H1 (cell line): Measurements from ENCODE around the gene CA9. TPM values are rescaled to one million over a fixed set of nuclear protein-coding genes. Genes with fewer than 3 reads are reported as not detected.
A peak's percentile ranks its signal among the peaks of the same experiment; 100 is the strongest.

Source experiments
- CTCF ChIA-PET: fragments of 300-600 bp; sonication (Branson Sonifier 250); formaldehyde crosslinking; loops from one replicate; lab custom pipeline; 2021; ENCODE audit not compliant: partially characterized antibody; lab: Charles Lee
- POLR2A ChIA-PET: fragments of 300-600 bp; sonication (Branson Sonifier 250); formaldehyde crosslinking; loops from one replicate; lab custom pipeline; 2021; ENCODE audit warnings: inconsistent platforms; ENCODE audit not compliant: partially characterized antibody; lab: Charles Lee
- DNase-seq, 2 experiments: peaks; one replicate each; pipeline versions ENCODE4 v3.0.0 to v3.0.0-alpha.2; 2010 to 2022; ENCODE audit warnings: low spot score in 2 of 2, low read depth in 1 of 2, mixed read lengths in 1 of 2
- FAIRE-seq: peaks from 2 replicates; lab custom pipeline; 2011; peaks lifted over from hg19 to GRCh38; lab: Jason Lieb, UNC
- H2AFZ ChIP-seq: 2 replicates; pipeline ENCODE4 v1.8.1; 2012; ENCODE audit warnings: low read length, inconsistent platforms
- H2AK5ac ChIP-seq: 2 replicates; pipeline ENCODE4 v1.6.1; 2013; ENCODE audit warnings: low read depth, low read length
- H2BK120ac ChIP-seq: replicated peaks from 2 replicates; pipeline ENCODE3; 2013; ENCODE audit warnings: low read depth, low read length, inconsistent platforms
- H2BK12ac ChIP-seq: 2 replicates; pipeline ENCODE4 v1.6.1; 2013; ENCODE audit warnings: low read depth, low read length
- H2BK15ac ChIP-seq: 2 replicates; pipeline ENCODE4 v1.6.1; 2013; ENCODE audit warnings: low read length
- H2BK20ac ChIP-seq: 2 replicates; pipeline ENCODE4 v1.6.1; 2013; ENCODE audit warnings: low read length
- H2BK5ac ChIP-seq: 2 replicates; pipeline ENCODE4 v1.6.1; 2013; ENCODE audit warnings: low read depth, low read length
- H3K14ac ChIP-seq: 2 replicates; pipeline ENCODE4 v1.6.1; 2013; ENCODE audit warnings: inconsistent platforms; ENCODE audit not compliant: insufficient read length
- H3K18ac ChIP-seq: 2 replicates; pipeline ENCODE4 v1.6.1; 2013; ENCODE audit warnings: low read length; ENCODE audit errors: extremely low read depth
- H3K23ac ChIP-seq: 2 replicates; pipeline ENCODE4 v1.6.1; 2013; ENCODE audit warnings: inconsistent platforms; ENCODE audit not compliant: insufficient read length
- H3K23me2 ChIP-seq: 2 replicates; pipeline ENCODE4 v1.6.1; 2013; ENCODE audit warnings: low read depth, low read length
- H3K27ac ChIP-seq: 2 replicates; pipeline ENCODE4 v1.6.1; 2011; ENCODE audit warnings: low read depth, low read length, inconsistent platforms
- H3K27me3 ChIP-seq, 4 experiments: replicated peaks in 1 of 4; 1 replicate in 1 of 4; 2 replicates in 3 of 4; pipeline versions ENCODE4 v1.6.1 to v1.8.1; 2011 to 2013; ENCODE audit warnings: low read length in 3 of 4, mild to moderate bottlenecking in 3 of 4, inconsistent platforms in 2 of 4, mixed read lengths in 2 of 4, moderate library complexity in 1 of 4; ENCODE audit not compliant: control insufficient read depth in 3 of 4, insufficient read depth in 3 of 4; ENCODE audit errors: extremely low read depth in 1 of 4
- H3K36me3 ChIP-seq, 4 experiments: 2 replicates each; pipeline versions ENCODE4 v1.6.1 to v1.8.1; 2011 to 2013; ENCODE audit warnings: mild to moderate bottlenecking in 4 of 4, low read length in 3 of 4, moderate library complexity in 2 of 4, control low read depth in 1 of 4, inconsistent platforms in 1 of 4; ENCODE audit not compliant: insufficient read depth in 4 of 4, control insufficient read depth in 2 of 4
- H3K4ac ChIP-seq: replicated peaks from 2 replicates; pipeline ENCODE3; 2013; ENCODE audit warnings: low read length, low read depth, mixed read lengths, inconsistent platforms; ENCODE audit not compliant: insufficient read length
- H3K4me1 ChIP-seq, 4 experiments: replicated peaks in 1 of 4; 1 replicate in 1 of 4; 2 replicates in 3 of 4; pipeline versions ENCODE4 v1.6.1 to v1.8.1; 2011 to 2013; ENCODE audit warnings: low read length in 3 of 4, inconsistent platforms in 2 of 4, mixed read lengths in 1 of 4; ENCODE audit not compliant: insufficient read depth in 4 of 4, control insufficient read depth in 3 of 4
- H3K4me2 ChIP-seq, 2 experiments: 2 replicates each; pipeline versions ENCODE4 v1.6.1 to v1.8.1; 2011 to 2013; ENCODE audit warnings: low read depth in 2 of 2, low read length in 2 of 2, control low read depth in 1 of 2, inconsistent platforms in 1 of 2, mild to moderate bottlenecking in 1 of 2; ENCODE audit not compliant: insufficient read depth in 1 of 2
- H3K4me3 ChIP-seq, 4 experiments: fragments of 200-600, 300-600 bp in 1 of 4; sonication (generic), shearing (Covaris generic), sonication (Bioruptor Twin) in 1 of 4; 2 replicates each; pipeline versions ENCODE4 v1.5.1 to v1.8.1; 2011 to 2016; ENCODE audit warnings: low read length in 4 of 4, low read depth in 3 of 4, control low read depth in 2 of 4, inconsistent platforms in 2 of 4, mild to moderate bottlenecking in 2 of 4, mixed read lengths in 1 of 4, moderate library complexity in 1 of 4; ENCODE audit not compliant: insufficient read depth in 2 of 4; ENCODE audit errors: extremely low read depth in 1 of 4
- H3K56ac ChIP-seq: replicated peaks from 2 replicates; pipeline ENCODE3; 2013; ENCODE audit warnings: low read depth, mild to moderate bottlenecking, mixed read lengths, low read length, inconsistent platforms; ENCODE audit not compliant: insufficient read length
- H3K79me1 ChIP-seq: 2 replicates; pipeline ENCODE4 v1.6.1; 2013; ENCODE audit warnings: low read depth, low read length, control low read depth
- H3K79me2 ChIP-seq, 2 experiments: 2 replicates each; pipeline versions ENCODE4 v1.6.1 to v1.8.1; 2012 to 2013; ENCODE audit warnings: low read length in 2 of 2, mild to moderate bottlenecking in 2 of 2, inconsistent platforms in 1 of 2; ENCODE audit not compliant: insufficient read depth in 2 of 2, control insufficient read depth in 1 of 2
- H3K9ac ChIP-seq, 4 experiments: replicated peaks in 1 of 4; 1 replicate in 1 of 4; 2 replicates in 3 of 4; pipeline versions ENCODE4 v1.6.1 to v1.8.1; 2011 to 2013; ENCODE audit warnings: low read depth in 3 of 4, low read length in 3 of 4, control low read depth in 2 of 4, mild to moderate bottlenecking in 2 of 4, moderate library complexity in 2 of 4, inconsistent platforms in 1 of 4; ENCODE audit errors: extremely low read depth in 1 of 4
- H3K9me3 ChIP-seq, 2 experiments: 2 replicates each; pipeline versions ENCODE4 v1.6.1 to v1.8.1; 2012 to 2013; ENCODE audit warnings: mild to moderate bottlenecking in 2 of 2, moderate library complexity in 2 of 2, control low read depth in 1 of 2, inconsistent platforms in 1 of 2, low read depth in 1 of 2, low read length in 1 of 2, mixed read lengths in 1 of 2; ENCODE audit not compliant: insufficient read depth in 2 of 2
- H4K20me1 ChIP-seq, 2 experiments: replicated peaks in 1 of 2; 2 replicates each; pipeline versions ENCODE3 to v1.8.1; 2011 to 2013; ENCODE audit warnings: inconsistent platforms in 2 of 2, low read length in 2 of 2, mild to moderate bottlenecking in 1 of 2; ENCODE audit not compliant: insufficient read depth in 2 of 2, control insufficient read depth in 1 of 2
- H4K5ac ChIP-seq: 2 replicates; pipeline ENCODE4 v1.6.1; 2013; ENCODE audit warnings: low read length, low read depth, mixed read lengths, inconsistent platforms; ENCODE audit not compliant: insufficient read length
- H4K8ac ChIP-seq: 2 replicates; pipeline ENCODE4 v1.8.0; 2013; ENCODE audit warnings: mild to moderate bottlenecking, moderate library complexity, low read length, inconsistent platforms; ENCODE audit not compliant: insufficient read depth; ENCODE audit errors: extremely low read depth
- H4K91ac ChIP-seq: replicated peaks from 2 replicates; pipeline ENCODE3; 2013; ENCODE audit warnings: low read length, mixed read lengths, inconsistent platforms; ENCODE audit not compliant: insufficient read length
- CHD1 ChIP-seq: IDR thresholded peaks from 2 replicates; pipeline ENCODE4 v1.6.1; 2012; ENCODE audit warnings: low read depth, low read length, improper control_type of control experiment
- SP4 ChIP-seq: IDR thresholded peaks from 2 replicates; pipeline ENCODE4 v1.6.1; 2012; ENCODE audit warnings: low read length, inconsistent platforms
- SUZ12 ChIP-seq: fragments of 200-600 bp; sonication (generic); IDR thresholded peaks from 2 replicates; pipeline ENCODE4 v1.6.1; 2012; ENCODE audit warnings: mild to moderate bottlenecking, inconsistent platforms, low read length, moderate library complexity, mixed read lengths
- TAF7 ChIP-seq: optimal IDR thresholded peaks from 2 replicates; pipeline ENCODE3; 2011; ENCODE audit warnings: low read depth, mild to moderate bottlenecking, inconsistent platforms, low read length, moderate library complexity, borderline replicate concordance
- USF2 ChIP-seq: IDR thresholded peaks from 2 replicates; pipeline ENCODE4 v1.6.1; 2011; ENCODE audit warnings: low read length, improper control_type of control experiment
- WGBS, 2 experiments: shearing (Covaris generic) in 1 of 2; methylation state at CpG; one replicate each; pipeline versions ENCODE4 v1.1.6 to v1.1.7; 2013 to 2015; ENCODE audit warnings: low lambda C conversion rate in 2 of 2, mixed read lengths in 2 of 2, inconsistent platforms in 1 of 2, low coverage in 1 of 2, missing lambda C conversion rate in 1 of 2; ENCODE audit not compliant: insufficient replicate concordance in 2 of 2, insufficient coverage in 1 of 2, insufficient read length in 1 of 2; ENCODE audit errors: extremely low coverage in 1 of 2, missing lambda C conversion rate in 1 of 2; 5-methylcytosine and 5-hydroxymethylcytosine counted together
- polyA plus RNA-seq, 7 experiments: library from polyadenylated mRNA; depleted of rRNA in 3 of 7; stranded (reverse) in 5 of 7; unstranded in 2 of 7; fragments of >200 nt in 5 of 7; fragments of 200-250 nt in 2 of 7; gene quantifications; 1 replicate in 5 of 7; 2 replicates in 1 of 7; 4 replicates in 1 of 7; pipeline versions ENCODE4 v1.2.1 to v1.2.3, GENCODE V29; 2011 to 2013; ENCODE audit warnings: missing spikeins in 2 of 7, mixed read lengths in 2 of 7
- total RNA-seq: library from RNA; stranded (reverse); fragmentation: NEBNext Ultra II Directional; extraction: Animal tissue kit (Norgen Biotek cat#: 25700); gene quantifications from 2 replicates; pipeline ENCODE4 v1.2.1, GENCODE V29; 2021

Gene CA9
- total and polyA plus RNA-seq, 2 of the 8 experiments (the other 6 are each of a cell fraction or from before 2014, with no cell fraction given) = 1.3 to 1.8 TPM

GRCh38 chr9:35730486-35730854, 56.7 kb downstream of the CA9 start:
- Histone ChIP-seq H3K56ac (no peak overlapping the region), H3K23me2 (peaks cover 15% of the 10 kb centered on the region; the same call in 1 of the 2 replicates), H3K79me2 (peaks cover 2 to 59% of the 10 kb centered on the region in 2 experiments), H2AK5ac (peak overlapping the region; percentile 17; the same call in 1 of the 2 replicates), H4K8ac (no peak overlapping the region), H3K4ac (no peak overlapping the region), H3K4me1 (peaks cover 21 to 46% (median 32%) of the 10 kb centered on the region in 4 experiments), H2BK12ac (peak overlapping the region; percentile 18; the same call in 1 of the 2 replicates), H3K79me1 (peaks cover 16% of the 10 kb centered on the region), H2BK20ac (no peak overlapping the region), H3K9me3 (no peaks in the 10 kb centered on the region; a peak in 1 of 4 replicates), H3K27me3 (no peaks in the 10 kb centered on the region), H3K4me2 (peak overlapping the region; percentile 92 to 94; a peak in 3 of 4 replicates), H2BK15ac (no peak overlapping the region), H4K5ac (no peak overlapping the region), H2BK5ac (no peak overlapping the region), H2BK120ac (no peak overlapping the region), H3K18ac (no peak overlapping the region), H3K4me3 (peak overlapping the region in 1 of 4 experiments; percentile 79; a peak in 2 of 8 replicates), H2AFZ (no peak overlapping the region), H3K14ac (no peak overlapping the region), H3K9ac (0 out of 7 replicates have a peak overlapping the region, but pooled peaks of 1 of the 4 experiments have one; percentile 5), H3K27ac (no peak overlapping the region), H4K20me1 (peaks cover 0 to 6% of the 10 kb centered on the region in 2 experiments), H3K23ac (no peak overlapping the region), H4K91ac (no peak overlapping the region), H3K36me3 (peaks cover 0 to 7% (median 3%) of the 10 kb centered on the region in 4 experiments)
- POLR2A ChIA-PET = interaction anchor here (1.2 to 11.1 kb wide), 8 partner anchors 11 to 84 kb away, joined by 3 to 158 read pairs (median 10); partner anchors contain the start of genes ARHGEF39, GBA2, RGP1 and TPM2
- DNase-seq (no peak), FAIRE-seq (no peak)
- WGBS, 2 experiments = 86 to 100% methylated on average over 2 of the region's 2 CpGs
- CTCF ChIA-PET = interaction anchor here (1.2 to 16.0 kb wide), 13 partner anchors 11 to 119 kb away, joined by 4 to 198 read pairs (median 20); partner anchors contain the start of genes ARHGEF39, CCDC107, GBA2 and MSMP
- no peak for TF ChIP-seq SP4
- TF ChIP-seq TAF7 = no peak
- TF ChIP-seq SUZ12 = no peak
- TF ChIP-seq CHD1 = no peak
- no peak for TF ChIP-seq USF2
